HepG2 (cell line): ENCODE data around the gene CDKN2AIP. TPM values are rescaled to one million over a fixed set of nuclear protein-coding genes. Genes with fewer than 3 reads are reported as not detected.

Source experiments
- ERF ChIP-seq: IDR thresholded peaks from 2 replicates; pipeline ENCODE4 v1.6.1; 2018; ENCODE audit warnings: missing biosample characterization, missing genetic modification reagents
- FUBP1 ChIP-seq: sonication (generic); formaldehyde crosslinking; IDR thresholded peaks from 2 replicates; pipeline ENCODE4 v1.5.1; 2020; ENCODE audit warnings: missing genetic modification reagents, mild to moderate bottlenecking, borderline replicate concordance
- HIVEP1 ChIP-seq: sonication (generic); formaldehyde crosslinking; IDR thresholded peaks from 2 replicates; pipeline ENCODE4 v1.4.0; 2020; ENCODE audit warnings: mild to moderate bottlenecking, missing genetic modification reagents
- HNF1B ChIP-seq: sonication (generic); formaldehyde crosslinking; IDR thresholded peaks from 2 replicates; pipeline ENCODE4 v1.5.1; 2020; ENCODE audit warnings: mild to moderate bottlenecking, moderate library complexity, missing genetic modification reagents
- HOMEZ ChIP-seq: IDR thresholded peaks from 2 replicates; pipeline ENCODE4 v1.6.1; 2016; ENCODE audit warnings: low read depth
- KMT2B ChIP-seq: IDR thresholded peaks from 2 replicates; pipeline ENCODE4 v1.6.1; 2016; ENCODE audit warnings: missing genetic modification reagents, missing compliant biosample characterization
- PBX2 ChIP-seq: IDR thresholded peaks from 2 replicates; pipeline ENCODE4 v1.6.1; 2016; ENCODE audit warnings: control low read depth
- RFX3 ChIP-seq: IDR thresholded peaks from 2 replicates; pipeline ENCODE4 v1.6.1; 2016; ENCODE audit warnings: missing biosample characterization, missing genetic modification reagents
- STAG1 ChIP-seq: sonication (generic); formaldehyde crosslinking; IDR thresholded peaks from 2 replicates; pipeline ENCODE4 v1.4.0; 2020; ENCODE audit warnings: missing genetic modification reagents
- TBX3 ChIP-seq: fragments of 450-650 bp; IDR thresholded peaks from 2 replicates; pipeline ENCODE4 v1.6.1; 2017; ENCODE audit warnings: antibody characterized with exemption, mild to moderate bottlenecking, inconsistent platforms, borderline replicate concordance
- ZBED4 ChIP-seq: sonication (generic); formaldehyde crosslinking; IDR thresholded peaks from 2 replicates; pipeline ENCODE4 v1.4.0; 2020; ENCODE audit warnings: missing genetic modification reagents, borderline replicate concordance
- ZBTB7B ChIP-seq: sonication (generic); formaldehyde crosslinking; IDR thresholded peaks from 2 replicates; pipeline ENCODE4 v1.4.0; 2020; ENCODE audit warnings: missing genetic modification reagents
- ZGPAT ChIP-seq: IDR thresholded peaks from 2 replicates; pipeline ENCODE4 v1.6.1; 2016; ENCODE audit warnings: mild to moderate bottlenecking
- ZNF138 ChIP-seq: sonication (generic); formaldehyde crosslinking; IDR thresholded peaks from 2 replicates; pipeline ENCODE4 v1.5.0; 2020; ENCODE audit warnings: mild to moderate bottlenecking, low read depth, missing genetic modification reagents
- ZNF253 ChIP-seq: sonication (generic); formaldehyde crosslinking; IDR thresholded peaks from 2 replicates; pipeline ENCODE4 v1.8.0; 2022; ENCODE audit warnings: mild to moderate bottlenecking, missing genetic modification reagents, borderline replicate concordance
- ZNF691 ChIP-seq: sonication (generic); formaldehyde crosslinking; IDR thresholded peaks from 2 replicates; pipeline ENCODE4 v1.4.0; 2020; ENCODE audit warnings: missing genetic modification reagents, low read depth, mild to moderate bottlenecking, borderline replicate concordance
- ZNF749 ChIP-seq: sonication (generic); formaldehyde crosslinking; IDR thresholded peaks from 2 replicates; pipeline ENCODE4 v1.8.0; 2022; ENCODE audit warnings: mild to moderate bottlenecking, missing genetic modification reagents, moderate library complexity, borderline replicate concordance
- polyA plus RNA-seq, 8 experiments: library from polyadenylated mRNA; depleted of rRNA in 3 of 8; stranded (reverse) in 7 of 8; unstranded in 1 of 8; fragments of >200 nt; fragmentation: Illumina TruSeq in 4 of 8; extraction: Trizol in 4 of 8; gene quantifications; 2 replicates each; pipeline versions ENCODE4 v1.2.1 to v1.2.3, GENCODE V29; 2011 to 2016; ENCODE audit warnings: low read depth in 4 of 8, missing spikeins in 1 of 8, mixed read lengths in 1 of 8; ENCODE audit not compliant: insufficient read depth in 1 of 8
- total RNA-seq, 5 experiments: library from RNA; depleted of rRNA; stranded (reverse); fragments of >200 nt; fragmentation: Illumina TruSeq; extraction: Trizol; gene quantifications; 2 replicates each; pipeline ENCODE4 v1.2.3, GENCODE V29; 2016; ENCODE audit warnings: low read depth in 1 of 5

Gene CDKN2AIP
- total and polyA plus RNA-seq, 2 of the 13 experiments (the other 11 are each of a cell fraction or from before 2014, with no cell fraction given), result 17.0 to 18.7 TPM

GRCh38 chr4:183407128-183407585 is 37.3 kb upstream of the CDKN2AIP start (continued):
- TF ChIP-seq HNF1B (CRISPR knock-in tag) (peak; percentile 72), HIVEP1 (CRISPR knock-in tag) (0 out of 2 replicates have a peak, but pooled peaks have one; percentile 47), STAG1 (CRISPR knock-in tag) (peak; percentile 91), ZNF253 (CRISPR knock-in tag) (no peak), ZNF138 (CRISPR knock-in tag) (no peak), HOMEZ (CRISPR knock-in tag) (0 out of 2 replicates have a peak, but pooled peaks have one; percentile 19), FUBP1 (CRISPR knock-in tag) (no peak), ZGPAT (peak; percentile 74), RFX3 (no peak), TBX3 (no peak), ZNF691 (peak; percentile 75; the same call in 1 of the 2 replicates), ZBED4 (CRISPR knock-in tag) (no peak), KMT2B (CRISPR knock-in tag) (peak; percentile 48; the same call in 1 of the 2 replicates), PBX2 (CRISPR knock-in tag) (no peak), ERF (CRISPR knock-in tag) (0 out of 2 replicates have a peak, but pooled peaks have one; percentile 25), ZBTB7B (CRISPR knock-in tag) (peak; percentile 84), ZNF749 (CRISPR knock-in tag) (no peak)
